ENCODE data around the gene METRN. TPM values are rescaled to one million over a fixed set of nuclear protein-coding genes. Genes with fewer than 3 reads are reported as not detected.
"Not testable (repeated sequence)": the region's sequence is repeated elsewhere in the genome, so short reads cannot be mapped to it uniquely, and the experiment has no call there.

METRN gene
- total RNA-seq, 2 donors from 2014 or later: 28.9 to 58.9 TPM

GRCh38 chr16:710500-711075 lies 4.3 kb upstream of the METRN start:
- Histone ChIP-seq H3K4me3 (no peak overlapping the region), H3K27ac (no peak overlapping the region), H3K36me3 (no peaks in the 10 kb centered on the region), H3K9me3 (no peaks in the 10 kb centered on the region), H3K4me1 (ENCODE audit: control insufficient read depth in 1 of 2, low read depth in 2 of 2) (peaks cover 8 to 19% of the 10 kb centered on the region in 2 donors), H3K27me3 (replicated peaks; ENCODE audit: insufficient read depth) (peaks cover 11% of the 10 kb centered on the region)
- DNase-seq (ENCODE audit: low spot score): no peak
- no peak for TF ChIP-seq CTCF (IDR thresholded peaks at IDR 0.05)
- ATAC-seq (ENCODE audit: insufficient number of reproducible peaks, low FRiP score, low read depth): no peak

GRCh38 chr16:711084-711483 lies 3.8 kb upstream of the METRN start:
- Histone ChIP-seq H3K36me3 (no peaks in the 10 kb centered on the region), H3K4me3 (no peak overlapping the region), H3K27ac (no peak overlapping the region), H3K4me1 (ENCODE audit: control insufficient read depth in 1 of 2, low read depth in 2 of 2) (peaks cover 12 to 23% of the 10 kb centered on the region in 2 donors), H3K27me3 (replicated peaks; ENCODE audit: insufficient read depth) (peaks cover 11% of the 10 kb centered on the region), H3K9me3 (no peaks in the 10 kb centered on the region)
- ATAC-seq (ENCODE audit: insufficient number of reproducible peaks, low FRiP score, low read depth) (no peak), DNase-seq (ENCODE audit: low spot score) (no peak)
- no peak for TF ChIP-seq CTCF (IDR thresholded peaks at IDR 0.05)

- Histone ChIP-seq H3K27me3 (replicated peaks; ENCODE audit: insufficient read depth) (peaks cover 11% of the 10 kb centered on the region), H3K9me3 (no peaks in the 10 kb centered on the region), H3K27ac (no peak overlapping the region), H3K4me3 (no peak overlapping the region), H3K36me3 (no peaks in the 10 kb centered on the region), H3K4me1 (ENCODE audit: control insufficient read depth in 1 of 2, low read depth in 2 of 2) (peaks cover 12 to 30% of the 10 kb centered on the region in 2 donors)
- no peak for ATAC-seq (ENCODE audit: insufficient number of reproducible peaks, low FRiP score, low read depth)
- DNase-seq (ENCODE audit: low spot score): no peak
- TF ChIP-seq CTCF (IDR thresholded peaks at IDR 0.05): peak; percentile 93
These were observed 3.2 kb upstream of the METRN start for GRCh38 chr16:711548-712320.

- peaks cover 12 to 32% of the 10 kb centered on the region in 2 donors for H3K4me1 ChIP-seq (ENCODE audit: control insufficient read depth in 1 of 2, low read depth in 2 of 2)
- not testable (repeated sequence) for H3K27me3 ChIP-seq (replicated peaks; ENCODE audit: insufficient read depth); H3K4me3 ChIP-seq; ATAC-seq (ENCODE audit: insufficient number of reproducible peaks, low FRiP score, low read depth); H3K36me3 ChIP-seq; H3K9me3 ChIP-seq; H3K27ac ChIP-seq; DNase-seq (ENCODE audit: low spot score)
- TF ChIP-seq CTCF (IDR thresholded peaks at IDR 0.05): peak; percentile 14
These were observed 2.1 kb upstream of the METRN start for GRCh38 chr16:712740-713250.

- Histone ChIP-seq H3K27me3 (replicated peaks; ENCODE audit: insufficient read depth) (no peaks in the 10 kb centered on the region), H3K9me3 (no peaks in the 10 kb centered on the region), H3K4me3 (no peak overlapping the region), H3K36me3 (no peaks in the 10 kb centered on the region), H3K27ac (no peak overlapping the region), H3K4me1 (ENCODE audit: control insufficient read depth in 1 of 2, low read depth in 2 of 2) (peaks cover 12 to 32% of the 10 kb centered on the region in 2 donors)
- no peak for ATAC-seq (ENCODE audit: insufficient number of reproducible peaks, low FRiP score, low read depth)
- no peak for TF ChIP-seq CTCF (IDR thresholded peaks at IDR 0.05)
- DNase-seq (ENCODE audit: low spot score): no peak
These were observed 839 bp upstream of the METRN start for GRCh38 chr16:714079-714478.
